HG02885 (cell line): ENCODE measurements around the gene SFXN3.

ENCODE experiments used
- ATAC-seq: cut with Tn5 transposase; IDR thresholded peaks from one replicate; pipeline ENCODE4 v1.9.1; 2021; ENCODE audit warnings: mild to moderate bottlenecking; ENCODE audit not compliant: unreplicated experiment, poor library complexity

The SFXN3 gene

GRCh38 chr10:101031128-101031795, at the start of gene SFXN3, which contains the start of gene PDZD7:
SFXN3 (plus strand) TSS chr10:101031234; CDS start chr10:101034695, 3,461 bp downstream.
PDZD7 (minus strand) TSS chr10:101031129; CDS start chr10:101030219, 910 bp downstream.
- ATAC-seq: peak; percentile 94

- no peak for ATAC-seq
Measured at GRCh38 chr10:100982916-100983830, 47.9 kb upstream of the SFXN3 start.

GRCh38 chr10:100983868-100984671, 47.0 kb upstream of the SFXN3 start:
- no peak for ATAC-seq

- no peak for ATAC-seq
Measured at GRCh38 chr10:100984672-100985177, 46.3 kb upstream of the SFXN3 start.

- ATAC-seq: no peak
Measured at GRCh38 chr10:100985336-100985735, 45.7 kb upstream of the SFXN3 start.

GRCh38 chr10:100986623-100986951, 44.4 kb upstream of the SFXN3 start:
- ATAC-seq: no peak

- ATAC-seq: peak; percentile 85
Measured at GRCh38 chr10:100986952-100987684, 43.9 kb upstream of the SFXN3 start, which contains the start of the genes MRPL43 and TWNK. MRPL43 (minus strand) TSS chr10:100987497; CDS start chr10:100987443, 54 bp downstream. TWNK (plus strand) TSS chr10:100987543; CDS start chr10:100988211, 668 bp downstream.

GRCh38 chr10:100987685-100988049, 43.4 kb upstream of the SFXN3 start:
- no peak for ATAC-seq

GRCh38 chr10:100988166-100988565, 42.9 kb upstream of the SFXN3 start:
- no peak for ATAC-seq

- no peak for ATAC-seq
Measured at GRCh38 chr10:100989088-100989487, 41.9 kb upstream of the SFXN3 start.

GRCh38 chr10:100993986-100994708, 36.9 kb upstream of the SFXN3 start:
- no peak for ATAC-seq

GRCh38 chr10:100995181-100995580, 35.9 kb upstream of the SFXN3 start:
- ATAC-seq: no peak

GRCh38 chr10:100996678-100997359, 34.2 kb upstream of the SFXN3 start:
- no peak for ATAC-seq

- peak; percentile 35 for ATAC-seq
Measured at GRCh38 chr10:100997360-100998182, 33.5 kb upstream of the SFXN3 start.

- ATAC-seq: peak; percentile 25
Measured at GRCh38 chr10:100998183-100998990, 32.6 kb upstream of the SFXN3 start.

- peak; percentile 59 for ATAC-seq
Measured at GRCh38 chr10:100998991-100999741, 31.9 kb upstream of the SFXN3 start.
